GM13977 (cell line): Measurements from ENCODE around the gene SLC6A8.
"Not testable (repeated sequence)": the region's sequence is repeated elsewhere in the genome, so short reads cannot be mapped to it uniquely, and the experiment has no call there.

Source experiments
- DNase-seq: peaks from one replicate; pipeline ENCODE4 v3.0.0; 2012; ENCODE audit warnings: low spot score
- CTCF ChIP-seq: IDR thresholded peaks from 2 replicates; pipeline ENCODE4 v1.5.1; 2012; ENCODE audit warnings: mild to moderate bottlenecking, control low read depth; ENCODE audit not compliant: insufficient read depth; ENCODE audit errors: extremely low read depth, missing control alignments
- in situ Hi-C: fragments of 300-500 bp; cut with MboI; formaldehyde crosslinking; loops from one replicate; pipeline ENCODE4 v1.12.0; 2022; ENCODE audit warnings: low sequenced_read_pairs, low pct_unique_long_range_greater_than_20kb, mixed read lengths, inconsistent platforms; ENCODE audit not compliant: unreplicated experiment

Gene SLC6A8

DNA sequence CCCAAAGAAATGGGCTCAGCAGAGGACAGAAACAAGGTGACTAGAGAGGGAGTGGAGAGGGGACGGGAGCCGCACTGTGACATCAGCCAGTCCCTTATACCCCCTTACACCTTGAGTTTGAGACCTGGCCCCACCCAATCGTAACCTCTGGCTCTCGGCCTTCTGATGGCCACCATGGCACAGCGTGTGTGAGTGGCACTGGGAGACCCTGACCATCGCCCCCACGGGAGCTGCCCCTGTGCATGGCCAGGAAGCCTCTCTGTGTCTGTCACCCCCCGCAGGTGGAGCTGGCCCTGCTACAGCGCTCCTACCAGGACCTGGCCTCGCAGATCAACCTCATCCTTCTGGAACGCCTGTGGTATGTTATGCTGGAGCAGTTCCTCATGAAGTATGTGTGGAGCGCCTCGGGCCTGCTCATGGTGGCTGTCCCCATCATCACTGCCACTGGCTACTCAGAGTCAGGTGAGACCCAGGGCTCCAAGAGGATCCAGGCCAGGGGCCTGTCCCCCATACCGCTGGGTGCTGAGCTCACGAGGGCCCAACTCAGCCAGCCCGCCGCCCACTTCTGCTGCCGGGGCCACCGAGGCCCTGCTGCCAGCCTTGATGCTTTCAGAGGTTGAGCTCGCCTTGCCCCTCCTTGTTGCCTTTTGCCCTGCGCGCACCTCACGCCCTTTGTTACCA is 41.4 kb downstream of the SLC6A8 start:
- in situ Hi-C loops, result no loop called here
- DNase-seq, result no peak
- TF ChIP-seq CTCF, result no peak

DNA sequence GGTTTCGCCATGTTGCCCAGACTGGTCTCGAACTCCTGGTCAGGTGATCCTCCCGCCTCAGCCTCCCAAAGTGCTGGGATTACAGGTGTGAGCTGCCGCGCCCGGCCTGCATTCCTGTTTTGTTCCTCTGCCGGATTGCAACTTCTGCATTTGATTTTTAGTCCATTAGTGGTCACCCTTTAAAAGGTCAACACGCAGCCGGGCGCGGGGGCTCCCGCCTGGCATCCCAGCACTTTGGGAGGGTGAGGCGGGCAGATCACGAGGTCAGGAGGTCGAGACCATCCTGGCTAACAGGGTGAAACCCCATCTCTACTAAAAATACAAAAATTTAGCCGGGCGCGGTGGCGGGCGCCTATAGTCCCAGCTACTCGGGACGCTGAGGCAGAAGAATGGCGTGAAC is 42.4 kb downstream of the SLC6A8 start:
- not testable (repeated sequence) for DNase-seq

DNA sequence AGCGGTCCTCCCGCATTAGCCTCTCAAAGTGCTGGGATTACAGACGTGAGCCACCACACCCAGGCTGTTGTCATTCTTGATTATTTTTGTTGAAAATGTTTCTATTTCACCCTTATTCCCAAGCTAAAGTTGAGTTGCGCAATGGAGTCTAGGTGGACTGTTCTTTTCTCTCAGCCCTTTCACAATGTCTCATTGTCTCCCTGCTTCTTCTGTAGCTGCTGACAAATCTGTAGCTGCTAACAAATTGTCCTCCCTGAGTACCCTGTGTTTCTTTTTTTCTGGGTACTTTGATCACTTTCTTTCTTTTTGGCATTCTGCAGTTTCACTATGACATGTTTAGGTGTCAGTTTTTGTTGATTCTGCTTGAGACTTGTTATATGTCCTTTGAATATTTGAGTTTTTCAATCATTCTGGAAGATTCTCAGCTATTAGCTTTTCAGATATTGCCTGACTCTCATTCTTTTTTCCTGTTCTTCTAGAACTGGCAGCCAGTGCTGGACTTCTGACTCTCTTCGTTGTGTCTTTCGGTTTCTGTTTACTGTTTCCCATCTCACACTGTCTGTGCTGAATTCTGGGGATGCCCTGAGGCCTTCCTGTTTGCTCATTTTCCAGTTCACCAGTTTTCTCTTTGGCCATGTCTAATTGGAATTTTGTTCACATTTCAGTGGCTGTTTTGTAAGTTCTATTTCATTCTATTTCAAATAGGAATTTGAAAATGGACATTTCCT is 43.6 kb downstream of the SLC6A8 start:
- in situ Hi-C loops, result no loop called here

More for the DNA sequence above, 42.4 kb downstream of the SLC6A8 start:
- in situ Hi-C loops, result not testable (repeated sequence)

GRCh38 chrX:153731845-153732215 is 44.1 kb downstream of the SLC6A8 start:
- no peak for TF ChIP-seq CTCF
- in situ Hi-C loops, result no loop called here
- DNase-seq, result peak; percentile 30

More for the DNA sequence above, 43.6 kb downstream of the SLC6A8 start:
- peak; percentile 52 for DNase-seq
- TF ChIP-seq CTCF, result no peak

DNA sequence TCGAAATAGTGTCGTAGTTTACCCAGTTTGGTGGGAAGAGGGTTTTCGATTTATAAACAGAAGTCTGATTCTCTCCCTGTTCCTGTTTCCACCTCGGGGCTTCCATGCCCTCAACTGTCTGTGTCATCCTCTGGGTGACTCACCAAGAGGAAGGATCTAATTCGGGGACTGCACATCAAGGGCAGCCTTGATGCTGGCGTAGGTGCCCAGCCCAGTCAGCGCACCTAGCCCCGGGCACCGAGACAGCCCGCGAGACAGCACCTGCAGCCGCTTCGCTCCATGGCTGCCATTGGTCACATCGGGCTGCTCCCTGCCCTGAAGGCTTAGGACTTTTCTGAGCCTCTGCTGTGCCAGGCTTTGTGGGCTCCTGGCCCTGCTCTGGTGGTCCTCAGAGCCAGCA is 44.7 kb downstream of the SLC6A8 start:
- TF ChIP-seq CTCF, result no peak
- DNase-seq, result no peak
- in situ Hi-C loops, result no loop called here

DNA sequence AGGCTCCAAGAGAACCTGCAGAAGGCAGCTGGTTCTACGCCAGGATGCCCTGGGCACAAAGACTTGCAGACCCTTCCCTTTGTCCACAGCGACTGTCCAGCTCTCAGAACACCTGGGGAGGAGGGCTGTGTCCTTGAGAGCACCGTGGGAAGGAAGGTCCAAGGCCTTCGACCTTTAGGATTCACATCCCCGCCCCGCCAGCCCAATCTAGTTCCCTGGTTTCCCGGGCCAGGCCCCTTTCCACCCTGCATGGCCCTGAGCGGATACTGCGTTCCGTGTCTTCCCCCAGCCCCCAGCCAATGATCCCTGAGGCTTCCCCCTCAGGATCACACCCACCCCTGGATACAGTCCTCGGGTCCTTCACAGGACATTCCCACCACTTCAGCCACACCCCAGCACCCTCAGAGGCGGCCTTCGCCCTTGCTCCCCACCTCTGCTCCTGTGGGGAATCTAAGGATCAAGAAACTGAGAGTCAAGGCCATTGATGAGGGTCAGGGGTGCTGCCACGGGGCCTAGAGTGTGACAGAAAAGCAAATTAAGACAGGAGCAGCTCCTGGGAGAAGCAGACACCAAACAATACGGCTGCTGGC is 46.0 kb downstream of the SLC6A8 start:
- no peak for TF ChIP-seq CTCF
- DNase-seq, result no peak
- in situ Hi-C loops, result no loop called here

- TF ChIP-seq CTCF, result no peak
- in situ Hi-C loops, result no loop called here
- DNase-seq, result peak; percentile 4
These were observed 47.1 kb downstream of the SLC6A8 start for GRCh38 chrX:153734871-153735270.
